ENCODE results near the gene ELMO1.

The ELMO1 gene

GRCh38 chr7:37109843-37110242, 338.8 kb downstream of the ELMO1 start:
- no peak for TF ChIP-seq CTCF (IDR thresholded peaks at IDR 0.05; ENCODE audit: low read depth, low read length, missing control alignments)
- no peak overlapping the region for H3K4me3 ChIP-seq (ENCODE audit: low read depth, low read length)
- no peak for DNase-seq (ENCODE audit: low read depth)
- in situ Hi-C loops (cut with HindIII; ENCODE audit: low sequenced_read_pairs), result no loop called here

DNA sequence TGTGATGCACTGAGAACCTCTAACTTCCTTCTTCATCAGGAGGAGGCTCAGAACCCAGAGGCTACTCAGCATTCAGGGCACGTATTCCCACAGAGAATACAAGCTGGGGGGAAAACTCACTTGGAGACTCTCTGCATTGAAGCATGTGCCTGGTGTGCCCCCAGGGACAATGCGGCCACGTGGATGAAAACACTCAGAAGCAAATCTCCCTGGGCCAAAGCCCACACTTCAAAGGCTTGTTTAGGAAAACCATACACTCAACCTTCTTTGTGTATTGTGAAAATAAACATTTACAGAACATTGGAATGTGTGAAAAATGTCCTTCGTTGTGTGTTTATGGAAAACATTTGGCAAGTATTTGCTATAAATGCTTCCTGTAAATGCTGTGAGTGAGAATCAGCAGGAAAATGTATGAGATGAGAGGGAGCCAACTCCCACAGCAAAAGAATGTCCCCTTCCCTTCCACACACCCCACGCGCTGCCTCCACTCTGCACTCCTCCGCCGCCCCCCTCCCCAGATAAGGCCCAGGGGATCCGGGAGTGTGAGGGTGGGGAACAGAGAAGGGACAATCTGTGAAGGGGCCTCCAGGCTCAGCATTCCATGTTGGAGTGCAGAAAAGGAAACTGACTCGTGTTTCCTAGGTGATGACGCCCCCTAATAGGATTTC, 339.5 kb downstream of the ELMO1 start:
- H3K4me3 ChIP-seq (ENCODE audit: low read depth, low read length), result no peak overlapping the region
- TF ChIP-seq CTCF (IDR thresholded peaks at IDR 0.05; ENCODE audit: low read depth, low read length, missing control alignments), result no peak
- in situ Hi-C loops (cut with HindIII; ENCODE audit: low sequenced_read_pairs), result no loop called here
- peak; percentile 40 for DNase-seq (ENCODE audit: low read depth)

GRCh38 chr7:37108615-37109014, 340.0 kb downstream of the ELMO1 start:
- no peak for DNase-seq (ENCODE audit: low read depth)
- no peak overlapping the region for H3K4me3 ChIP-seq (ENCODE audit: low read depth, low read length)
- in situ Hi-C loops (cut with HindIII; ENCODE audit: low sequenced_read_pairs), result no loop called here
- TF ChIP-seq CTCF (IDR thresholded peaks at IDR 0.05; ENCODE audit: low read depth, low read length, missing control alignments), result no peak

GRCh38 chr7:37107047-37107750, 341.5 kb downstream of the ELMO1 start:
- in situ Hi-C loops (cut with HindIII; ENCODE audit: low sequenced_read_pairs), result no loop called here
- TF ChIP-seq CTCF (IDR thresholded peaks at IDR 0.05; ENCODE audit: low read depth, low read length, missing control alignments), result no peak
- no peak for DNase-seq (ENCODE audit: low read depth)
- no peak overlapping the region for H3K4me3 ChIP-seq (ENCODE audit: low read depth, low read length)

GRCh38 chr7:37105762-37106161, 342.9 kb downstream of the ELMO1 start:
- no peak overlapping the region for H3K4me3 ChIP-seq (ENCODE audit: low read depth, low read length)
- no peak for TF ChIP-seq CTCF (IDR thresholded peaks at IDR 0.05; ENCODE audit: low read depth, low read length, missing control alignments)
- no peak for DNase-seq (ENCODE audit: low read depth)
- in situ Hi-C loops (cut with HindIII; ENCODE audit: low sequenced_read_pairs), result no loop called here

DNA sequence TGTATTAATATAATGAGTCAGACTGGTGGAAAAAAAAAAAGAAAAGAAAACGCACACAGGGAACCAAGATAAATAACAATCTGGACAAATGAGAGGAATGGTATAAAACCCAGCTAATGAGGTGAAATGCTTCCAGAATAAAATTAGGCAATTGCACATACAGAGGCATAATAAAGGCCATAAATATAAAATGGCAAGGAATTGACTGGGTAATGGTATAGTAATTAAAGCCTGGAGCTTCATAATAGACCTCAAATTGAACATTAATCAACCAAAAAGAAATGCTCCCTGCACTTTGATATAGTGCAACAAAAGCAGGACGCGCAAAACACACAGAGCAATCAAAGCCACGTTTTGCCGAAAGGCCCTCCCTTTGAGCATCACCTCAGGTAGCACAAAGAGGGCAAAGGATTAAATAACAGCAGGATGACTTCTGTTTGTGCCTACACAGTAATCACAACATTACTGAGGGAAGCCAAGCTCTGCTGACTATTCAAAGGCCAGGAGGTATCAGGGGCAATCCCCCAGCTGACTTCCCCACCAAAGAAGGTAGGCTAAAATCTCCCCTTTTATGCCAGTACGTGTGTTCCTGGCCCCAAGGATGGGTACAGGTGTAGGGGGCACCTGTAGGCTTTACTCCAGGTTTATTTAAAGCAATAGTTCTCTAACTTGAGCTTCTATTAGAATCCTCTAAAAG, 343.7 kb downstream of the ELMO1 start:
- DNase-seq (ENCODE audit: low read depth), result no peak
- in situ Hi-C loops (cut with HindIII; ENCODE audit: low sequenced_read_pairs), result no loop called here
- TF ChIP-seq CTCF (IDR thresholded peaks at IDR 0.05; ENCODE audit: low read depth, low read length, missing control alignments), result no peak
- H3K4me3 ChIP-seq (ENCODE audit: low read depth, low read length), result no peak overlapping the region

Data from astrocyte of the cerebellum (primary cell).